Measurements from ENCODE around the gene P2RY6.

P2RY6 gene, protein sequence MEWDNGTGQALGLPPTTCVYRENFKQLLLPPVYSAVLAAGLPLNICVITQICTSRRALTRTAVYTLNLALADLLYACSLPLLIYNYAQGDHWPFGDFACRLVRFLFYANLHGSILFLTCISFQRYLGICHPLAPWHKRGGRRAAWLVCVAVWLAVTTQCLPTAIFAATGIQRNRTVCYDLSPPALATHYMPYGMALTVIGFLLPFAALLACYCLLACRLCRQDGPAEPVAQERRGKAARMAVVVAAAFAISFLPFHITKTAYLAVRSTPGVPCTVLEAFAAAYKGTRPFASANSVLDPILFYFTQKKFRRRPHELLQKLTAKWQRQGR

DNA sequence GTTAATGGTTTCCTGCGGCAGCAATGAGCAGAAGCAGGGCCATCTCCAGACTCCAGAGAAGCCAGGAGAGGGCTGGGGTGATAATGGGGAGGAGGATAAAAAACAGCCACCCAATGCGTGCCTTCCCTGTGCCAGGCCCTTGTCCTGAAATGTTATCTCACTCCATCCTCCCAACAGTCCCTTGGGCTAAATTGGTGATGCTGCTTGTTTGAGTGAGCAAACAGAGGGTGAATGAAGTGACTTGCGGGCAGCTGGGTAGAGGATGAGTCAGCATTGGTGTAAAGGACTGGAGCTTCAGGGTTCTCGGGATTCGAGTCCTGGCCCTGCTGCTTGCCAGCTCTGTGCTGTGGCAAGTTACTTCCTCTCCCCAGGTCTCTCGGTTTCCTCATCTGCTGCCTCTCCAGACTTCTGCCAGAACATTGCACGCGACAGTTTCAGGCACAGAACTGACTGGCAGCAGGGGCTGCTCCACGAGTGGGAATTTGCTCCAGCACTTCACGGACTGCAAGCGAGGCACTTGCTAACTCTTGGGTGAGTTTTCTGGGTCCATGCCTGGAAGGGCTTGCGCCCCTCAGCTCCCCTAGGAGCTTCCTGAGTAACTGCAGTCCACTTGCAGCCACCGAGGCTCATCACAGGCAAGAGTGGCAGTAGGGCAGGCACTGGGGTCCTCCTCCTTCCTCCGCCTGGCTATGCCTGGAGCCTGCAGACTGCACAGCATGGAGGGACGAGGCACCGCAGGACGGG is at the start of gene P2RY6:
TSS of gene P2RY6 (plus strand) at position 403 of the 744 bp plus-strand sequence. CDS start 24,181 bp downstream, outside the sequence.
- 0 out of 2 replicates have a peak, but pooled peaks cover 4% of the 10 kb centered on the region for H3K4me1 ChIP-seq (ENCODE audit: control insufficient read depth, insufficient read depth, low read length)
- H3K27me3 ChIP-seq (ENCODE audit: control insufficient read depth, insufficient read depth, low read length) = no peaks in the 10 kb centered on the region
- H3K4me3 ChIP-seq (ENCODE audit: low read length) = no peak within 1 kb of the TSS
- no peaks in the 10 kb centered on the region for H3K9me3 ChIP-seq (ENCODE audit: control insufficient read depth, insufficient read depth, low read length)
- no CpG with 5 or more reads among the region's 17 CpGs for whole genome bisulfite sequencing (ENCODE audit: insufficient coverage, insufficient read length)
- H3K27ac ChIP-seq (ENCODE audit: low read length) = no peak within 1 kb of the TSS
- no peak for DNase-seq (ENCODE audit: low read depth, low spot score)
- H3K36me3 ChIP-seq (ENCODE audit: control insufficient read depth, insufficient read depth, low read length) = no peaks in the 10 kb centered on the region; the same call in 1 of the 2 replicates

DNA sequence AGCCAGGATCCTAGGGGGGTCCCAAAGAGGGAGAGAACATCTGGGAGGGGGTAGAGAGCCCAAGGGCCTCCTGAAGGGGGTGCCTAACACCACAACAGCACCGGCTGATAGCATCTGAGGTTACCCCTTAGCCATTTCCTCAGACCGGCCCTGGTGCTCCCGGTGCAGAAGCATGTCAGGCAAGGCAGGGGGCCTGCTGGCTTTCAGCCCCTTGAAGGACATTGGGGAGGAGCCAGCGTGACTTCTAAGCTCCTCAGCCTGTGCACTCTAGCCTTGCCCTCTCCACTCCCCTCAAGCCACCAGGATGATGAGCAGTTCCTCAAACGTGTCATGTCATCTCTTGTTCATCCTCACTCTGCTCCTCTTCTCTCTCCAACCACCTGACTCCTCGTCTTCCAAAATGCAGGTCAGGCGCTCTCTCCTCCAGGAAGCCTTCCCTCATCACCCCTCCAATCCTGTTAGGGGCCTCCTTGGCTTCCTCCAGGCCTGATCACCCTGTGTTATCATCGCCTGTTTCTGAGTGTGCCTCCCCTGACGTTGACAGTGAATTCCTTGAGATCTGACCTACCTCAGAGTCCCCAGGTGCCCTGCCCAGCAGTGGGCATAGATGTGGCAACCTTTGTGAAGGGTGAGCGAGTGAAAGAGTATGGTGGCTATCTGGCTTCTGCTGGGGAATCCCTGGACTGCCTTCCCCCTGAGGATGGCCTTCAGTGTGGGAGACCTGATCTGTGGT is 48.0 kb upstream of the P2RY6 start:
- H3K27me3 ChIP-seq (ENCODE audit: control insufficient read depth, insufficient read depth, low read length) = peaks cover 4% of the 10 kb centered on the region; the same call in 1 of the 2 replicates
- no peaks in the 10 kb centered on the region for H3K9me3 ChIP-seq (ENCODE audit: control insufficient read depth, insufficient read depth, low read length)
- H3K4me3 ChIP-seq (ENCODE audit: low read length) = no peak overlapping the region
- DNase-seq (ENCODE audit: low read depth, low spot score) = no peak
- no peaks in the 10 kb centered on the region for H3K36me3 ChIP-seq (ENCODE audit: control insufficient read depth, insufficient read depth, low read length)
- H3K4me1 ChIP-seq (ENCODE audit: control insufficient read depth, insufficient read depth, low read length) = peaks cover 5% of the 10 kb centered on the region; the same call in 1 of the 2 replicates
- WGBS (ENCODE audit: insufficient coverage, insufficient read length) = no CpG with 5 or more reads among the region's 10 CpGs
- no peak overlapping the region for H3K27ac ChIP-seq (ENCODE audit: low read length)

DNA sequence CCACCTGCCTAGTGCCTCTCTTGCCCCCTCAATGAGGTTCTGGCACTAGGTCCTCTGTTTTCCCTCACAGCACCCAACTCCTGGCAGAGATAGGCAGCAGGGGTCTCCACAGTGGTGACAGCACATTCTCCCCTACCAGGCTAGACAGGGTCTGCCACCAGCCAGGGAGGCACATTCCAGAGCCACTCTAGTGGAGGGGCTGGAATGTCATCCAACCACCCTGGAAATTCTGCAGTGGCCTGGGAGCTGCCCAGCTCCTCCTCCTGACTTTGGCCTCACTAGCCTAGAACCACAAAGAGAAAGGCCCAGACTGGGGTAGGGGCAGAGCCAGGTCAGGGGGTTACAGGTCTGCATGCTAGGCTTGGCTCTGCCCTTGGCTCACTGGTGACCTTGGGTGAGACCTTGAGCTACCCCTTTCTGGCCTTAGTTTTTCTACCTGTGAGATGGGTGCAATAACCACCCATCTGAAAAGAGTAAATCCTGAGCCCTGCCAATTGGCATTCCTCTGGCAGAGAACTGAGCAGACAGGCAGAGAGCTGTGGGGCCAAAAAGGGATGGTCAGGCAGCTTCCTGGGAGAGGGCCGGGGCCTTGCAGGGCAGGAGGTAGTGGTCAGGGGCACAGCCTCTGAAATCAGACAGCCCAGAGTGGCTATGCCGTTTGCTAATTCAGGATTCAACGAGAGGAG is 47.0 kb upstream of the P2RY6 start:
- H3K4me1 ChIP-seq (ENCODE audit: control insufficient read depth, insufficient read depth, low read length) = peaks cover 5% of the 10 kb centered on the region; the same call in 1 of the 2 replicates
- H3K9me3 ChIP-seq (ENCODE audit: control insufficient read depth, insufficient read depth, low read length) = no peaks in the 10 kb centered on the region
- no peak for DNase-seq (ENCODE audit: low read depth, low spot score)
- no peaks in the 10 kb centered on the region for H3K36me3 ChIP-seq (ENCODE audit: control insufficient read depth, insufficient read depth, low read length)
- no peak overlapping the region for H3K4me3 ChIP-seq (ENCODE audit: low read length)
- no peak overlapping the region for H3K27ac ChIP-seq (ENCODE audit: low read length)
- no peaks in the 10 kb centered on the region for H3K27me3 ChIP-seq (ENCODE audit: control insufficient read depth, insufficient read depth, low read length)
- WGBS (ENCODE audit: insufficient coverage, insufficient read length) = no CpG with 5 or more reads among the region's 3 CpGs

DNA sequence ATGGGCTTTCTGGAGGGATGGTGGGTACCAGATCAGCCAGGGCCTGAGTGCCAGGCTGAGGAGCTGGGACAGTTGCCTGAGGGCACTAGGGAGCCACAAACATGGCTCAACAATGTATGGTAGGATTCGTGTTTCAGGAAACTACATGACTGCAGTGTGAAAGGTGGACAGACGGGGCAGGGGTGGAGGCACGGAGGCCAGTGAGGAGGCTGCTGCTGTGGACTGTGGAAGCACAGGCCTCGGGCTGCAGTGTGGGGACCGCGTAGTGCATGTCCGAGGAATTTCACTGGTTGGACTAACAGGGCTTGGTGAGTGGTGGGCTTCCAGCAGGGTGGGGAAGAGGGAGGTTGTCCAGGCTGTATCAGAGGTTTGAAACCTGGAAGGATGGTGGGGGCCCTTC is 46.3 kb upstream of the P2RY6 start:
- no peak overlapping the region for H3K27ac ChIP-seq (ENCODE audit: low read length)
- H3K4me3 ChIP-seq (ENCODE audit: low read length) = no peak overlapping the region
- no peaks in the 10 kb centered on the region for H3K9me3 ChIP-seq (ENCODE audit: control insufficient read depth, insufficient read depth, low read length)
- no peaks in the 10 kb centered on the region for H3K36me3 ChIP-seq (ENCODE audit: control insufficient read depth, insufficient read depth, low read length)
- no peak for DNase-seq (ENCODE audit: low read depth, low spot score)
- H3K27me3 ChIP-seq (ENCODE audit: control insufficient read depth, insufficient read depth, low read length) = no peaks in the 10 kb centered on the region
- WGBS (ENCODE audit: insufficient coverage, insufficient read length) = no CpG with 5 or more reads among the region's 7 CpGs
- H3K4me1 ChIP-seq (ENCODE audit: control insufficient read depth, insufficient read depth, low read length) = peaks cover 5% of the 10 kb centered on the region; the same call in 1 of the 2 replicates

DNA sequence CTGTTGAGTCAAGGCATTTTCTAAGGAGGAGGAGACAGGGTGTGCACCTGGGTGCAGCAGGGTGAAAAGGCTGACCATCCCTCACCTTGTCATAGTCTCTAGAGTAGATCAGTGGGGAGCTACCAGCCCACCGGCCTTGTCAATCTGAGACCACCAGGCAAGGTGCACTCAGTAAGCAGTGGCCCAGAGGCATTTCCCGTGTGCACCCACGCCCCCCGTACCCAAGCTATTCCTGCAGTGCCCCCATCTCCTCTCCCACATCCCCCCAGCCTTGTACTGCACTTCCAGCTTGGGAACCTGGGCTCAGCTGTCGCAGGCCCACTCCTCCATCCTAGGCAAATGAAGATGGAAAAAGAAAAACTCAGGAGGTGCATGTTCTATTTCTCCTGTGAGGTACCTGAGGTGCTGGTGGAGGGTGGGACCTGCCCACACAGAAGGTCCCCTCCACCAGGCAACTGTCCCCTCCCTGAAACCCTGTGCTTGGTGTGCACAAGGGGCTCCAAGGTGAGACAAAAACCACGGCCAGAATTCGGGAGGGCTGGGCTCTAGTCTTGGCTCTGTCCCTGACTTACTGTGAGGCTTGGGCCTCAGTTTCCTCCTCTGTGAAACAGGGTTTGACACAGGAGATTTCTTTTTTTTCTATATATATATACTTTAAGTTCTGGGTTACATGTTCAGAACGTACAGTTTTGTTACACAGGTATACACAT is 45.7 kb upstream of the P2RY6 start:
- H3K4me3 ChIP-seq (ENCODE audit: low read length) = no peak overlapping the region
- no peaks in the 10 kb centered on the region for H3K9me3 ChIP-seq (ENCODE audit: control insufficient read depth, insufficient read depth, low read length)
- H3K4me1 ChIP-seq (ENCODE audit: control insufficient read depth, insufficient read depth, low read length) = peaks cover 5% of the 10 kb centered on the region; the same call in 1 of the 2 replicates
- DNase-seq (ENCODE audit: low read depth, low spot score) = no peak
- no peak overlapping the region for H3K27ac ChIP-seq (ENCODE audit: low read length)
- no peaks in the 10 kb centered on the region for H3K36me3 ChIP-seq (ENCODE audit: control insufficient read depth, insufficient read depth, low read length)
- no peaks in the 10 kb centered on the region for H3K27me3 ChIP-seq (ENCODE audit: control insufficient read depth, insufficient read depth, low read length)
- WGBS (ENCODE audit: insufficient coverage, insufficient read length) = no CpG with 5 or more reads among the region's 8 CpGs

DNA sequence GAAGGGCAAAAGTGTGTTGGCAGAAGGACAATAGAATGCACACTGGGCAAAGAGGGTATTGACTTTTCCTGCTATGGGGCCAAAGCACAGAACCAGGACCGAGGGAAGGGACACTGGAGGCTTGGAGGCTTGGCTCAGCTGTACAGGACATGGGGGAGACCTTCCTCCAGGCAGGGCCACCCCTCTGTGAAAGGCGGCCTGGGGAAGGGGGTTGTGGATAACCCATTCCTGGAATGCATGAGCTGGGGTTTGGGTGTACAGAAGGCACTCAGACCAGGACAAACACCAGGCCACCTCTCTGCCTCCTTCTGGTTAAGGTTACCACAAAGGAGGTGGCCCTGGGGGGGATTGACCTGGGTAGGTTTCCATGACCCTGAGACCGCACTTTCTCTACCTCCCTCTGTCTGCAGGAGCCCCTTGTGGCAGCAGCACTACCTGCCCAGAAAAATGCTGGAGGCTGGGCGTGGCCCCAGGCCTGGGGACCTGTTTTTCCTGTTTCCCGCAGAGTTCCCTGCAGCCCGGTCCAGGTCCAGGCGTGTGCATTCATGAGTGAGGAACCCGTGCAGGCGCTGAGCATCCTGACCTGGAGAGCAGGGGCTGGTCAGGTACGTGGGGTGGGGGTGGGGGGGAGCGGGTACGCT is 44.4 kb upstream of the P2RY6 start:
- DNase-seq (ENCODE audit: low read depth, low spot score) = no peak
- no CpG with 5 or more reads among the region's 12 CpGs for WGBS (ENCODE audit: insufficient coverage, insufficient read length)
- Histone ChIP-seq H3K4me3 (ENCODE audit: low read length) (no peak overlapping the region; the same call in 1 of the 2 replicates), H3K4me1 (ENCODE audit: control insufficient read depth, insufficient read depth, low read length) (peaks cover 5% of the 10 kb centered on the region; the same call in 1 of the 2 replicates), H3K27me3 (ENCODE audit: control insufficient read depth, insufficient read depth, low read length) (no peaks in the 10 kb centered on the region), H3K27ac (ENCODE audit: low read length) (no peak overlapping the region), H3K36me3 (ENCODE audit: control insufficient read depth, insufficient read depth, low read length) (no peaks in the 10 kb centered on the region), H3K9me3 (ENCODE audit: control insufficient read depth, insufficient read depth, low read length) (no peaks in the 10 kb centered on the region)

DNA sequence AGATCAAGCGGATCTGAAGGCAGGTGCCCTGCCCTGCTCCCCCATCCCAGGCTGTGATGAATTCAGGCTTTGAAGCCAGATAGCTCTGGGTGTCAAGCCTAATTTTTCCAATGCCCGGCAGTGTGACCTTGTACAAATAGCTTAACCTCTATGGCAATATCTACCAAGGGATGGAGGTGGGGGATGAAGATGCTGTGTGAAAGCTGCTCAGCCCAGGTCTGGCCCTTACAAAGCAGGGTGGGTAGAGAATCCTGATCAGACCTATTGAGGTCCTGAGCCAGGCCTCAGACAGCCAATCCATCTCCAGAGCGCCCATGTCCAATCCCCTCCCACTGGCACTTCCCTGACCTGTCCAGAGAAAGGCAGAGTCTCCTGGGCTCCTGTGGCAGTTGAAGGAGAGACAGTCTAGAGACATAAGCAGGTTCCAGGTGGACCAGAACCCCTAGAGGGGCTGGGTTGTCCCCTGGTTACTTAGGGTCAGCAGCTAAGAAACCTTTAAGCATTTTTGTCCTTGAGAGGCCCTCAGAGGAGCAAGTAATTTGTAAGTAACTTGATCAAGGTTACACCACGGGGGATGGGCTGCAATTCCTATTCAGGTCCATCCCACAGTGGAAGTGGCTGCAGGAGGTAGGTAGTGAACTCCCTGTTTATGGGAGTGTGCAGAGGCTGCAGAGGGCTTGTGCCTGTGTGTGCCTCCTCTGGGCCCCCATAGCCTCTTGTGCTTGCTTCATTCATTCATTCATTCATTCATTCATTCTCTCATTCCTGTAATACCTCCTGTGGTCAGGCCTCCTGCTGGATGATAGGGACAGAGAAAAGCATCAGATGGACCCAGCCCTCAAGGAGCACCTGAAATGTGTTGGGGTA is 43.6 kb upstream of the P2RY6 start:
- DNase-seq (ENCODE audit: low read depth, low spot score) = no peak
- WGBS (ENCODE audit: insufficient coverage, insufficient read length) = no CpG with 5 or more reads among the region's 4 CpGs
- no peak overlapping the region for H3K27ac ChIP-seq (ENCODE audit: low read length)
- no peaks in the 10 kb centered on the region for H3K27me3 ChIP-seq (ENCODE audit: control insufficient read depth, insufficient read depth, low read length)
- H3K4me3 ChIP-seq (ENCODE audit: low read length) = no peak overlapping the region; the same call in 1 of the 2 replicates
- peaks cover 5% of the 10 kb centered on the region; the same call in 1 of the 2 replicates for H3K4me1 ChIP-seq (ENCODE audit: control insufficient read depth, insufficient read depth, low read length)
- H3K9me3 ChIP-seq (ENCODE audit: control insufficient read depth, insufficient read depth, low read length) = no peaks in the 10 kb centered on the region
- H3K36me3 ChIP-seq (ENCODE audit: control insufficient read depth, insufficient read depth, low read length) = no peaks in the 10 kb centered on the region

DNA sequence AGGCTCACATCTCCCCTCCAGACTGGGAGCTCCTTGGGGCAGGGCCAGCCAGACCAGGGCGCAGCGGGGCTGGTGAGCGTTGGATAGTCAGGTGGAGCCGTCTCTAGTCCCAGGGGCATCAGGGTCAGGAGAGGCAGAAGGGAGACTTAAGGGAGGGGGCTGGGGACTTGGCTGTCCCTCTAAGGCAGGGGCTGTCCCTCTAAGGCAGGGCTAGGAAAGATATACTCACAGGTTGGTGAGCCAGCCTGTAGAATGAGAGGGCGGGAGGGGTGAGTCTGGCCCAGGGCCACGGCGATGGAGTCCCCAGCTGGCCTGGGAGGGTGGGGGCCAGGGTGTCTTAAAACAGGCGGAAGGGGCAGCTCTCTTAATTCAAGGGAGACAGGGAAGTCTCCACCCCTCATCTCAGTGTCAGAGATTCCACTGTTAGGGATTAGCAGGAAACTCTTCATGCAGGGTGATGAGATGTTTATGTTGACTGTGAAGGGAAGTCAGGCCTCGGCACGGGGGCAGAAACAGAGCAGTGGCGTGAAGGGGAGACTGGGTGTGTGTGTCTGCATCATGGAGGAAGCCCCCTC is 42.7 kb upstream of the P2RY6 start:
- DNase-seq (ENCODE audit: low read depth, low spot score) = no peak
- H3K4me1 ChIP-seq (ENCODE audit: control insufficient read depth, insufficient read depth, low read length) = peaks cover 5% of the 10 kb centered on the region; the same call in 1 of the 2 replicates
- no peaks in the 10 kb centered on the region for H3K27me3 ChIP-seq (ENCODE audit: control insufficient read depth, insufficient read depth, low read length)
- H3K4me3 ChIP-seq (ENCODE audit: low read length) = no peak overlapping the region
- no peaks in the 10 kb centered on the region for H3K9me3 ChIP-seq (ENCODE audit: control insufficient read depth, insufficient read depth, low read length)
- WGBS (ENCODE audit: insufficient coverage, insufficient read length) = no CpG with 5 or more reads among the region's 11 CpGs
- no peaks in the 10 kb centered on the region for H3K36me3 ChIP-seq (ENCODE audit: control insufficient read depth, insufficient read depth, low read length)
- H3K27ac ChIP-seq (ENCODE audit: low read length) = no peak overlapping the region

All from iPS DF 6.9 (cell line).